Embryonic facial prominence (tissue), 1 donor: ENCODE results near the gene ERN1.
"Not testable (repeated sequence)": the region's sequence is repeated elsewhere in the genome, so short reads cannot be mapped to it uniquely, and the experiment has no call there.

Experiments used
- DNase-seq: peaks from one replicate; pipeline ENCODE4 v3.0.0-alpha.2; 2016; ENCODE audit errors: extremely low spot score

Gene ERN1

GRCh38 chr17:64135000-64135399 lies 5.1 kb upstream of the ERN1 start:
- DNase-seq = no peak

DNA sequence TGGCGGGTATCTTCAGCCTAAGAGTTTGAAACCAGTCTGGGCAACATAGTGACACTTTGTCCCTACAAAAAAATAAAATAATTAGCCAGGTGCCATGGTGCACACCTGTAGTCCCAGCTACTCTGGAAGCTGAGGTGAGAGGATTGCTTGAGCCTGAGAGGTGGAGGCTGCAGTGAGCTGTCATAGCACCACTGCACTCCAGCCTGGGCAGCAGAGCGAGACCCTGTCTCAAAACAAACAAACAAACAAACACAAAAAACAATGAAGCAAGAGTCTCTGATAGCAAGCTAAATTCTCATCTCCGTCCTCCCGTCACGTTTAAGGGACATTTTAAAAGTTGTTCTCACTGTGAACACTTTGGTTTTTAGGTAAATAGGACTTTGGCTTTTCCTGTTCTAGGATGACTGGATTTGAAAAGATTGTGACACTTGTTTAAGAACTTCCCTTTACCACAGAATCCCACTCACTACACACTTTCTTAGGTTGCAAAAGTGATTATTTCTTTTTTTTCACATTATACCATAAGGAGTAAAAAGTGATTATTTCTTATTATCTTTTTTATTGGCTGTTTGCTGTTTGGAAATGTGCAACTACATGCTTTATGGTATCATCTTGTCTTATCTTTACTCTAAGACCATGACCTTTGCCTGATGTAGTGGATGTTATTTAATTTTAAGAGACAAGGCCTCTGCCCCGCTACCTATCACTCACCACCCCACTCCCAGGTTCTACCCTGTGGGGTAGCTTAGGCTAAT lies 4.4 kb upstream of the ERN1 start:
- DNase-seq = no peak

DNA sequence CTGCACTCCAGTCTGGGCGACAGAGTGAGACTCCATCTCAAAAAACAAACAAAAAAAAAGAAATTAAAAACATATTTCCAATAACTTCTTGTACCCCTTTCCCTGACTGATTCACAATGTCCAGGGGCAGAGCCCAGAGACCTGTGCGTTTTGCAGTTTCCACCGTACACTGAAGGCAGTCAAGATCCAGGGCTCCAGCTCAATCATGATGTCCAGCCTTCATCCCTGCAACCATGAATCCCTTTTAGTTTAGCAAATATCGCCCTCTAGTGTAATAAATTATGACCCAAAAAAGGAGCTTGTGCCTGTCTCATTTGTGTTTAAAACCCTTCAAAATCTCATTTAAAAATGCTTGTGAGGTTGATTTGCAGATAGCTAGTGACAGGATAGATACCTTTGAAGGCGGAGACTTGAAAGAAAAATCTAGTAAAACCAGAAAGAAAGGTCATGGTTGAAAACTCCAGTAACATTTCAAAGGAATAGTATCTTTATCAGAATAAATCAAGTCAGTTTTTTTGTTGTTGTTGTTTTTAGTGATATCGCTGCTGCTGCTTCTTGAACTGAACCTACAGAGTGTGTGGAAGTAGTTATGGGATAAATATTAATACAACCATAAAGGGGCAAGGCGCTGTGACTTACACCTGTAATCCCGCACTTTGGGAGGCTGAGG lies 3.7 kb upstream of the ERN1 start:
- peak; percentile 45 for DNase-seq

DNA sequence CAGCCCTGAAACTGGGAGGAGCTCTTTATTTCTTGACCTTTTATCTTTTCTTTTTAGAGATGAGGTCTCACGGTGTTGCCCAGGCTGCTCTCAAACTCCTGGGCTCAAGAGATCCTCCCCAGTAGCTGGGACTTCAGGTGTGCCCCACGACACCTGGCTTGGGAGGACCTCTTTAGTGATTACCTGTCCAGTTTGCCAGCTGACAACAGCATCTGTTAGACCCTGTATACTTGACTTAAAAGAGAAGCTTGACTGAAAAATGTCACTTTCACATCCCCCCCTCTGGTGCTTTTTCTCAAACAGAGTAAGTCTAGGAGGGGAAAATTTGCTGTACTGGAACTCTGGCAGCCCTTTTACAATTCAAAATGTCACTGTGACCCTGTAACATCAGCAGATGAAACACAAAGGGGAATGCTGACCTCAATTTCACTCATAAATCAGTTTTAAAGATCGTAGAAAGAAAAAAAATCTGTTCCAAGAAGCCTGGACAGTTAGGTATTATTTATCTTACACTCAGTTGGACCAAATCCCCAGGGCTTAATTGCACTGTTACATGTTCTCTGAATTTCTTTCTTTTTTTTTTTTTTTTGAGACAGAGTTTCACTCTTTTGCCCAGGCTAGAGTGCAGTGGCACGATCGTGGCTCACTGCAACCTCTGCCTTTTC lies 1.8 kb upstream of the ERN1 start:
- DNase-seq = no peak

GRCh38 chr17:64130559-64131001 lies 636 bp upstream of the ERN1 start:
- DNase-seq = no peak

DNA sequence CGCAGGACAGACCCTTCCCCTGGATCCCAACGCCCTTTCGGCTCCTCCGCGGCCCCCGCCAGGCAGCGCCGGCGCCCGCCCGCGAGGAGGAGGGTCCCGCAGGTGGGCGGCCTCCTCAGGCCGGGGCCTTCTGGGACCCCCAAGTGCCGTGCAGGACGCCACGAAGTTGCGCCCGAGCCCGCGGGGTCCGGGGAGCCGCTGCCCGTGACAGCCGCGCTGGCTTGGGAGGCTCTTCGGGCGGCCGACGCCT lies 504 bp downstream of the ERN1 start:
- DNase-seq = no peak

GRCh38 chr17:64128787-64129514 lies 993 bp downstream of the ERN1 start:
- no peak for DNase-seq

DNA sequence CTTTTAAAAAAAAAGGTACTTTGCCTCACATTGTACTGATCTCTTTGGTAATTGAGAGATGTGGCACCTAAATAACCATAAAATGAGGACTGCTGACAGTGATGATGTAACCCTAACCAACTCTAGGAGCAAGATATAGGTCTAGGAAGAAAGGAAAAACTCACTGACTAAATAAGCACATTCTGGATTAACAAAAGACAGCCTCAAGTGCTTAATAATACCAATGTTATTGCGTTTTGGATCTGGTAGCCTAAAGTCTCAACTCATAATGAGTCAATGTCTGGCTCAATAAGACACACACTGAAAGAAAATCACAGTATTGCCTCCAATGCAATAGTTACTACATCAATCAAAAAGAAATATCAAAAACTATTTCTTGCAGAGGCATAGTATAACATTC lies 3.0 kb downstream of the ERN1 start:
- DNase-seq = no peak

DNA sequence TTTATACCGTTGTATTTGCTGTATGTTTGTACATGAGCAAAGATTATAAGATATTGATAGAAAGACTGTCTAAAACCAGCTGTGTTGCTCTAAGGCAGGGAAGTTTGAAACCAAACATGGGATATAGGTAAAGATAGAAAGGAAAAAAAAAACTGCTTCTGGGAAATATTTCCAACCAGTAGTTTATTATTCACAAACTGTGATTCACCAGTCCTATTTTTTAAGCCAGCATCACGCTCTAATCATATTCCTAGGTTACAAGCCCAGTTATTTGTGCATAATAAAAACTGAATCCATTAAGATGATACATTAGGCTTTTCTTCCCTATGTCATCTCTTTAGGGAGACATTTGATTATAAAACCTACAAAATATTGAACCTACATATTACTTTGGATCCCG lies 4.0 kb downstream of the ERN1 start:
- DNase-seq = no peak

GRCh38 chr17:64124609-64125008 lies 5.3 kb downstream of the ERN1 start:
- no peak for DNase-seq

- no peak for DNase-seq
Observed at GRCh38 chr17:64123114-64123513, 6.8 kb downstream of the ERN1 start.

GRCh38 chr17:64120972-64121786 lies 8.8 kb downstream of the ERN1 start:
- DNase-seq = not testable (repeated sequence)

GRCh38 chr17:64120159-64120810 lies 9.7 kb downstream of the ERN1 start:
- no peak for DNase-seq

- no peak for DNase-seq
Observed at GRCh38 chr17:64117981-64118979, 11.7 kb downstream of the ERN1 start.

DNA sequence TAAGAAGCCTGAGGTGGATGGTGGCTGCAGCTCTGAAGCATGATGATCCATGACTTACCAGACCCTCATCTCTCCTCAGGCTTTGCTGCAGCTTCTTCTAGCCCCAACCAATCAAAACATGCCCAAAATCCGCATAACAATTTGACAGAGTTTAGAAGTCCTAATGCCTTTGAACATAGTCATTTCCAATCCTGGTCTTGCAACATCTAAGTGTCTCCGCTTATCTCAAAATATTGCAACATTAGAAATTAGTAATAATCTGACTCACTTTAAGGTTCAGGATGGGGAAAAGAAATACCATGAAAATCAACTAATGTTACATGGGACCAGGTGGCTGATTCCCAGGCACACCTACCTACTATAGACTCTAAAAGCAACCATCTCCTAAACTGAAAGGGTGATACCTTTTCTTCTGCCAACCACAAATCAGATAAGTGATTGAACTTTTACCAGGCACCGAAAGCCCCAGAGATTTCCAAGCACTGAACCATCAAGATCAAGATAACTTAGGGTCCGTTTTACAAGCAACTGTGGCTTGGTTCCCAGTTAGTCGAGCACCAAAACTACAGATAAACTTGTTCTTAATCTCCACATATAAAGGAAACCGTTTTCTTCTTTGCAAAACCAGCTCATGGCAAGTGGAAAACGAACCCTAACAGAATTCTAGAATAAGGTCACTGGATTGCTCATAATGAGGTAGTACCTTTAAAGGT lies 14.0 kb downstream of the ERN1 start:
- DNase-seq = no peak

DNA sequence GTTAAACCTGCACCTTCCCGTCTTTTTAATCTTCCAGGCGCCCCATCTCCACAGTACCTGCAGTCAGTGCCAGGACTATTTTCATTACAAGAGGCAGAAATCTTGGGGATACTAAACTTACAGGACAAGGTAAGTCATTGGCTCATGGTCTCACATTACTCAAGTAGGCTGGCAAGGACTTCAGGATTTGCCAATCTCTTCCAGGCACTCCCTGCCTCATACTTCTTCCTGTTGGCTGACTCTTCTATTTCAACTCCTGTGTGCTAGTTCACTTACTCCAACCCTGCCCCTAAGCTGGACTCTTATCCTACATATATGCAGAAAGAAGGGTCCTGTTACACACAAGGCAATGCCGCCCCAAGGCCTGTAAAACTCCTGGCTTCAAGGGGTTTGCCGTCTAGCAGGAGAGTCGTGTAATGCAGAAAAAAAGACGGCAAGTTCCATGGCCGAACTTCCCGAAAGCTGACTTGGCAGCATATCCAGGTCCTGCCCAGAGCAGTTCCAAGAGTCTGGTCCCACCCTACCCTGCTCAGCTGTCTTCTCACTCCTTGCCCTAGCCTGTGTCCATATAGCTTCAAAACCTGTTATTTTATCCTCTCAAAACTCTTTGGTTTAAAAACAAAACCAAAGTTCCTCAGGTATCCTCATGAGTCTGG lies 14.8 kb downstream of the ERN1 start:
- DNase-seq = no peak

GRCh38 chr17:64113006-64113405 lies 16.9 kb downstream of the ERN1 start:
- no peak for DNase-seq

GRCh38 chr17:64111831-64112230 lies 18.1 kb downstream of the ERN1 start:
- DNase-seq = no peak
